Measurements from ENCODE around the gene IFITM5.

IFITM5 gene

GRCh38 chr11:272931-273198 is 26.5 kb downstream of the IFITM5 start:
- no peak for TF ChIP-seq FOXP2 (optimal IDR thresholded peaks at IDR 0.05; ENCODE audit: borderline replicate concordance, extremely low read depth, extremely low read length, insufficient read depth)
- no peak for TF ChIP-seq TAF1 (IDR thresholded peaks at IDR 0.05; ENCODE audit: borderline replicate concordance, insufficient read depth, low read length)
- TF ChIP-seq REST (IDR thresholded peaks at IDR 0.05; ENCODE audit: insufficient read depth in 1 of 2, low read depth in 2 of 2, low read length in 2 of 2), result no peak
- TF ChIP-seq POLR2AphosphoS5 (IDR thresholded peaks at IDR 0.05; ENCODE audit: low read depth, low read length), result no peak
- no peak for TF ChIP-seq SIN3A (IDR thresholded peaks at IDR 0.05; ENCODE audit: borderline replicate concordance, insufficient read depth, low read length)

GRCh38 chr11:272195-272930 is 27.0 kb downstream of the IFITM5 start:
- TF ChIP-seq REST (IDR thresholded peaks at IDR 0.05; ENCODE audit: insufficient read depth in 1 of 2, low read depth in 2 of 2, low read length in 2 of 2), result no peak
- no peak for TF ChIP-seq TAF1 (IDR thresholded peaks at IDR 0.05; ENCODE audit: borderline replicate concordance, insufficient read depth, low read length)
- no peak for TF ChIP-seq FOXP2 (optimal IDR thresholded peaks at IDR 0.05; ENCODE audit: borderline replicate concordance, extremely low read depth, extremely low read length, insufficient read depth)
- TF ChIP-seq SIN3A (IDR thresholded peaks at IDR 0.05; ENCODE audit: borderline replicate concordance, insufficient read depth, low read length), result no peak

- TF ChIP-seq REST (IDR thresholded peaks at IDR 0.05; ENCODE audit: insufficient read depth in 1 of 2, low read depth in 2 of 2, low read length in 2 of 2) (no peak), SIN3A (IDR thresholded peaks at IDR 0.05; ENCODE audit: borderline replicate concordance, insufficient read depth, low read length) (no peak), TAF1 (IDR thresholded peaks at IDR 0.05; ENCODE audit: borderline replicate concordance, insufficient read depth, low read length) (no peak), POLR2AphosphoS5 (IDR thresholded peaks at IDR 0.05; ENCODE audit: low read depth, low read length) (no peak), FOXP2 (optimal IDR thresholded peaks at IDR 0.05; ENCODE audit: borderline replicate concordance, extremely low read depth, extremely low read length, insufficient read depth) (no peak)
These were observed 28.0 kb downstream of the IFITM5 start for GRCh38 chr11:271319-271715.

GRCh38 chr11:270451-271318 is 28.6 kb downstream of the IFITM5 start:
- no peak for TF ChIP-seq REST (IDR thresholded peaks at IDR 0.05; ENCODE audit: insufficient read depth in 1 of 2, low read depth in 2 of 2, low read length in 2 of 2)
- TF ChIP-seq TAF1 (IDR thresholded peaks at IDR 0.05; ENCODE audit: borderline replicate concordance, insufficient read depth, low read length), result no peak

All from PFSK-1 (cell line).